Omental fat pad (tissue), 4 donors: Measurements from ENCODE around the gene FPR2. TPM values are rescaled to one million over a fixed set of nuclear protein-coding genes. Genes with fewer than 3 reads are reported as not detected.
"Not testable (repeated sequence)": the region's sequence is repeated elsewhere in the genome, so short reads cannot be mapped to it uniquely, and the experiment has no call there.

ENCODE experiments used
- ATAC-seq: fragments of 150-250 bp; one replicate; pipeline ENCODE4 v1.9.1; 2016; ENCODE audit warnings: mild to moderate bottlenecking, moderate library complexity; ENCODE audit not compliant: low FRiP score
- DNase-seq: peaks from one replicate; pipeline ENCODE4 v3.0.0-alpha.2; 2019; ENCODE audit warnings: low spot score
- total RNA-seq, 4 donors: library from RNA; depleted of rRNA; stranded (reverse); fragments of >200 nt; gene quantifications; one replicate each; pipeline ENCODE4 v1.1.0, GENCODE V29; 2016
- TF ChIP-seq, protein P1 (sequence below), 3 donors: fragments of 450-650 bp; IDR thresholded peaks; one replicate each; pipeline ENCODE4 v1.5.1; 2016 to 2017; ENCODE audit warnings: antibody characterized with exemption in 3 of 3, mild to moderate bottlenecking in 3 of 3, moderate library complexity in 2 of 3

Gene FPR2
- total RNA-seq, 4 donors from 2014 or later = 3.1 to 16.2 (median 7.5) TPM

DNA sequence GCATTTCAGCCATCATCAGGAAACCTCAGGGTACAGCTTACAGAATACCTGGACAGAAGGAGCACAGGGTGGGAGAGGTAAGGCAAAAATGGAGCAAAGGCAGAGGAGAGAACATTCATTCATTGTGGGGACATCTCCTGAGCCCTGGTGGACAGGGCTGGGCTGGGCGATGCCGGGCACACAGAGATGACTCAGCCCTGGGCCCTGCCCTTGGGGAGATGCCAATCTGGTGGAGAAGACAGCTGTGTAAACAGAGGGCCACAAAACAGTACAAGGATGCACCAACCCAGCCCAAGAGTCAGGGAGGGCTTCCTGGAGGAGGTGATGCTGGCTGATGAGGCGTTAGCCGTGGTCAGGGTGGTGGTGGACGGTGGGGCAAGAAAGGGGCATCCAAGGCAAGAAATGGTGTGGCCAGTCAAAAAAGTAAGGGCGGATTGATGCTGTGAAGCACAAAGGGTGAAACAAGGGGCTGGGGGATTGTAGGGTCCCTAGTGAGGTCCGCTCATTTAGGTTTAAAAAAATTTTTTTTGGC is 33.6 kb upstream of the FPR2 start:
- DNase-seq (no peak), ATAC-seq (peak; percentile 12)
- TF ChIP-seq, protein P1, sequence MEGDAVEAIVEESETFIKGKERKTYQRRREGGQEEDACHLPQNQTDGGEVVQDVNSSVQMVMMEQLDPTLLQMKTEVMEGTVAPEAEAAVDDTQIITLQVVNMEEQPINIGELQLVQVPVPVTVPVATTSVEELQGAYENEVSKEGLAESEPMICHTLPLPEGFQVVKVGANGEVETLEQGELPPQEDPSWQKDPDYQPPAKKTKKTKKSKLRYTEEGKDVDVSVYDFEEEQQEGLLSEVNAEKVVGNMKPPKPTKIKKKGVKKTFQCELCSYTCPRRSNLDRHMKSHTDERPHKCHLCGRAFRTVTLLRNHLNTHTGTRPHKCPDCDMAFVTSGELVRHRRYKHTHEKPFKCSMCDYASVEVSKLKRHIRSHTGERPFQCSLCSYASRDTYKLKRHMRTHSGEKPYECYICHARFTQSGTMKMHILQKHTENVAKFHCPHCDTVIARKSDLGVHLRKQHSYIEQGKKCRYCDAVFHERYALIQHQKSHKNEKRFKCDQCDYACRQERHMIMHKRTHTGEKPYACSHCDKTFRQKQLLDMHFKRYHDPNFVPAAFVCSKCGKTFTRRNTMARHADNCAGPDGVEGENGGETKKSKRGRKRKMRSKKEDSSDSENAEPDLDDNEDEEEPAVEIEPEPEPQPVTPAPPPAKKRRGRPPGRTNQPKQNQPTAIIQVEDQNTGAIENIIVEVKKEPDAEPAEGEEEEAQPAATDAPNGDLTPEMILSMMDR (IDR thresholded peaks at IDR 0.05) = no peak

- TF ChIP-seq, protein P1 (IDR thresholded peaks at IDR 0.05) = no peak
- DNase-seq = no peak
- peak; percentile 45 for ATAC-seq
Measured at GRCh38 chr19:51729781-51730180, 31.2 kb upstream of the FPR2 start.

DNA sequence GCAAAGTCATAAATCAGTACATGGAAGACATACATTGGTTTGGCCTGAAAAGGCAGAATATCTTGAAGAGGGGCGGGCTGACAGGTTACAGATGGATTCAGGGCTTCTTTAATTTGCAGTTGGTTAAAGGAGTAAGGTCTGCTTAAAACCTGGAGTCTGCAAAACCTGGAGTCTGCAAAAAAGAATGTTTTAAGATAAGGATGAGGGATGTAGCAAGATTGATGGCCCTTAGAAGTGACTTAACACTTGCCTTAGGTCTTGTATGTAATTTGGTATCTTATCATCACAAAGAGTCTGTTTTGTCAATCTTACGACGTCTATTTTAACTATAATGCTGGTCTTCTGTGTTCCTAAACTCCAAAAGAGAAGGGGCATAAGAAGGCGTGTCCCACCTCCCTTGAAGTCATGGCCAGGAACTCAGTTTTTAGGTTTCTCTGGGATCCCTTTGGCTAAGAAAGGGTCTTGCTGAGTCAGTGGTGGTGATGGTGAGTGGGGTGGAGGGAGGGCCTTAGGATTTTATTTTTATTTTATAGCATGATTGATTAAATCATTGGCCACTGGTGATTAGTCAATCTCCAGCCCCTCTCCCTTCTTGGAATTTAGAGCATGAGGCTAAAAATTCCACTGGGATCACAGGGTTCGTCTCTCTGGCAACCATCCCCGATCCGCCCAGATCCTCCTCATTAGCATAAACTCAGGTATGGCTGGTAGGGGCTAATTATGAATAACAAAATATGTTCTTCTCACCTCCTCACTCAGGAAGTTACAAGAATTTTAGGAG is 27.0 kb upstream of the FPR2 start:
- peak; percentile 39 for ATAC-seq
- DNase-seq = no peak
- TF ChIP-seq, protein P1 (IDR thresholded peaks at IDR 0.05) = no peak

- ATAC-seq (peak; percentile 31), DNase-seq (no peak)
- TF ChIP-seq, protein P1 (IDR thresholded peaks at IDR 0.05) = no peak
Measured at GRCh38 chr19:51735759-51736449, 25.1 kb upstream of the FPR2 start.

DNA sequence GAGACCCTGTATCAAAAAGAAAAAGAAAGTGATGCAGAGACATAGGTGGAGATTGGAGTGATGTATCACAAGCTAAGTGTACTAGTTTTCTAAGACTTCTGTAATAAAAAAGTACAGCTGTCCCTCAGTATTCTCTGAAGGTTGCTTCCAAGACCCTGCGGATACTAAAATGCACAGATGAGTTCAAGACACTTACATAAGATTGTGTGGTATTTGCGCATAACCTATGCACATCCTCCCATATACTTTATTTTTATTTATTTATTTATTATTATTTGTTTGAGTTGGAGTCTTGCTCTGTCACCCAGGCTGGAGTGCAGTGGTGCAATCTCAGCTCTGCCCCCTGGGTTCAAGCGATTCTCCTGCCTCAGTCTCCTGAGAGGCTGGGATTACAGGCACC is 23.6 kb upstream of the FPR2 start:
- DNase-seq = no peak
- TF ChIP-seq, protein P1 (IDR thresholded peaks at IDR 0.05) = no peak
- ATAC-seq = no peak

DNA sequence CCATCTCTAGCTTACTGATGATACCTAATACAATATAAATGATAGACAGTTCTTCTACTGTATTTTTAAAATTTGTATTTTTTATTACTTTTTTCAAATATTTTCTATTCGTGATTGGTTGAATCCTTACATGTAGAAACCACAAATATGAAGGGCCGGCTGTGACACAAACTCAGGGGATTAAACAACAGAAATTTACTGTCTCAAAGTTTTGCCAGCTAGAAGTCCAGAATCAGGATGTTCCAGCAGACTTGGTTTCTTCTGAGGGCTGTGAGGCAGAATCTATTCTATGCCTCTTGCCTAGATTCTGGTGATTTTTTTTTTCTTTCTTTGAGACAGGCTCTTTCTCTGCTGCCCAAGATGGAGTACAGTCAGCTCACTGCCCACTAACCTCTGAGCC is 23.1 kb upstream of the FPR2 start:
- DNase-seq = no peak
- TF ChIP-seq, protein P1 (IDR thresholded peaks at IDR 0.05) = no peak
- ATAC-seq = no peak

- not testable (repeated sequence) for DNase-seq, ATAC-seq
Measured at GRCh38 chr19:51738523-51738922, 22.5 kb upstream of the FPR2 start.
